HL-60/S4 treated with phorbol 12-myristate 13-acetate at 8.2 ng/mL for 4 days and 3 days (cell line): ENCODE results near the gene ANKRD10.

Experiments
- in situ Hi-C: fragments of 300-500 bp; cut with MboI; formaldehyde crosslinking; loops from 2 replicates; pipeline ENCODE4 v1.15.0; 2022; ENCODE audit warnings: low sequenced_read_pairs

Gene ANKRD10

DNA sequence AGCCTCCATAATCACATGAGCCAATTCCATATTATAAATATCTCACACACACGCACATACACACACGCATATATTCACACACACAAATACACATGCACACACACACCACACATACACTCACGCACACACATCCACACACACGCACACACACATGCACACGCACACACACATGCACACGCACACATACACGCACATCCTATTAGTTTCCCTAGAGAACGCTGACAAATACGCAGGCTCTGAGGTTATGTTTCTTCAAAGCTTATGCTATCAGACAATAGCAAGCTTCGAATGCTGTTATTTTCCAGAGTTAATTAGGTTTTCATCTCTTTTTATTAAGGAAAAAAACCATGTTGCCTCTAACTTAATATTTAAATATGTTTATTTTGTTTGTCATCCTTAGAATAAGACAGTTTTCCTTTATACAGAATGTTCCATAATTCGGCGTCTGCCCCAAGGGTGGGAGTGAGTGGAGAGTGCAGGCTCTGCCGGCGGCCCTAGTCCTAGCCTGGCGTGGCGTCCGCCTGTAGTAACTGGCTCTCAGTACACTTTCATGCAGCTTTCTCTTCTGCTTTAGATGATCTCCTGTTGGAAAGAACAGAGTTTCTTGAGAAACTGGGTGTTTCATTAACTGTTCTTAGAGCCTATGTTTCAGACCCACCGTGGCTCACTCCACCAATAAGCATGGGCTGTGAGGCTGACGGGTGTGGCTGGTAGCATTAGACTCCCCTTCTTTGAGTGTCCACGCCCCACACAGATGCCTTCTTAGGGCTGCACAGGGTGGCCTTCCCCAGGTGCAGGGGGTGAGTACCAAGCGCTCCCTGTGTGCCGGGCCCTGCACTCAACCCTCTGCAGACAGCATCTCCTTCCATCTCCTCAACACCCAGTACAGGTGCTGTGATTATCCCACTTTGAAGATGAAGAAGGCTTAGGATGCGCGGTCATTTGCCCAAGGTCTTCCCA lies 30.4 kb upstream of the ANKRD10 start:
- in situ Hi-C loops: no loop called here

DNA sequence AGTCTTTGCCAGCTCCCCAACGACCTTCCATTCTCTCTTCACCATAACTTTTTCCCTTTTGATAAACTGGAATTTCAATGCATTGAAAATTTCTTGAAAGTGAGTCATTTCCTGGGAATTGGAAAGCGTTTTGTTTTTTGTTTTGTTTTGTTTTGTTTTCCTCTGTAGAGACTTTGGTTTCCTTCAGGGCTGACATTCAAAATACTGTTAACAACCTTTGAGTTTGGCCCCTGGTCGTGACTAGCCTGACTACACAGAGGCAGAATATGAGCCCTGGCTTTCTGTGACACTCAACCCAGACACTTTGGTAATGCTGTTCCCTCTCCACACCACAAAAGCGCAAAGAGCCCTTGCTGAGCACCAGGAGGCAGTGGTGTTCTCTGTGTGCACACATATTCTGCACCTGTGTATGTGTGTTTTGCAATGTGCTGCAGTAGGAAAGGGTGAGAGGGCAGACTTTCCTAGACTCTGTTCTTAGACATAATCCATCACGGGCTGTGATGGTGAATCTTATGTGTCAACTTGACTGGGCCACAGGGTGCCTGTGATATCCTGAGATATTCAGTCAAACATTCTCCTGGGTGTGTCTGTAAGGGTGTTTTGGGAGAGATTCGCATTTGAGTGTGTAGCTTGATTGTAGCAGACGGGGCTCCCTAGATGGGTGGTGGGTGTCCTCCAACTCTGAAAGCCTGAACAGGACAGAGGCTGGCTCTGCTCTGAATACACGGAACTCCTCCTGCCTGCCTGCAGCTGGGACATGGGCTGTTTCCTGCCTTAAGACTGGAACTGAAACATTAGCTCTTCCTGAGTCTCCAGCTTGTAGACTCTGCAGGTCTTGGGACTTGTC lies 29.5 kb upstream of the ANKRD10 start:
- in situ Hi-C loops: no loop called here

DNA sequence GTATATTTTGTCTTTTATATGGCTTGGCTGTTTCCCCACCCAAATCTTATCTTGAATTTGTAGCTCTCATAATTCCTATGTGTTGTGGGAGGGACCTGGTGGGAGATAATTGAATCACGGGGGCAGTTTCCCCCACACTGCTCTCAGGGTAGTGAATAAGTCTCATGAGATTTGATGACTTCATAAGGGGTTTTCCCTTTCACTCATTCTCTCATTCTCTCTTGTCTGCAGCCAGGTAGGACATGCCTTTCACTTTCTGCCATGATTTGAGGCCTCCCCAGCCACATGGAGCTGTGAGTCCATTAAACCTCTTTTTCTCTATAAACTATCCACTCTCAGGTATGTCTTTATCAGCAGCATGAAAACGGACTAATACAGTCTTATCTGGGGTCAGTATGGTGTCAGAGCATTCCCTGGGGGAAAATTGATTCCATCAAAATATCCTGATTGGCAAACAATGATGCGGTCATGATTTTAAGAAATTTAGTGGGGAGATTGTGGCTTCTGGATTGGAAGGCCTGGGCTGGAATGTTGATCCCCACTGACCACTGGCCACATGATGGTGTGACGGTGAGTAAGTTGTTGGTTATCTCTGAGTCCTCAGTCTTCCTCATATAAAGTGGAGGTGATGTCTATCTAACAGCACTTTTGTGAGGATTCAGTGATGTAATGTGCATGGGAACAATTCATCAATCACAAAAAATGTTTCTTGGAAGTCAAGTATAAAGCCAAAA lies 27.5 kb upstream of the ANKRD10 start:
- in situ Hi-C loops: no loop called here

DNA sequence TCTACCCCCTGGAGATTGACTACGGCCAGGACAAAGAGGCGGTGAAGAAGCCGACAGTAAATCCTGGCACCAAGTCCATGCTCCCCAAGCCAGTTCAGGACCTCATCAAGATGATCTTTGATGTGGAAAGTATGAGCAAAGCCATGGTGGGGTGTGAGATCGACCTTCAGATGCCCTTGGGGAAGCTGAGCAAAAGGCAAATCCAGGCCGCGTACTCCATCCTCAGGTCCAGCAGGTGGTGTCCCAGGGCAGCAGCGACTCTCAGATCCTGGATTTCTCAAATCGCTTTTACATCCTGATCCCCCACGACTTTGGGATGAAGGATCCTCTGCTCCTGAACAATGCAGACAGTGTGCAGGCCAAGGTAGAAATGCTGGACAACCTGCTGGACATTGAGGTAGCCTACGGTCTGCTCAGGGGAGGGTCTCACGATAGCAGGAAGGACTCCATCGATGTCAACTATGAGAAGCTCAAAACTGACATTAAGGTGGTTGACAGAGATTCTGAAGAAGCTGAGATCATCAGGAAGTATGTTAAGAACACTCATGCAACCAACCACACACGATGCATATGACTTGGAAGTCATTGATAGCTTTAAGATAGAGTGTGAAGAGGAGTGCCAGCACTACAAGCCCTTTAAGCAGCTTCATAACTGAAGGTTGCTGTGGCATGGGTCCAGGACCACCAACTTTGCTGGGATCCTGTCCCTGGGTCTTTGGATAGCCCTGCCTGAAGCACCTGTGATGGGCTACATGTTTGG lies 24.0 kb upstream of the ANKRD10 start:
- in situ Hi-C loops: no loop called here

DNA sequence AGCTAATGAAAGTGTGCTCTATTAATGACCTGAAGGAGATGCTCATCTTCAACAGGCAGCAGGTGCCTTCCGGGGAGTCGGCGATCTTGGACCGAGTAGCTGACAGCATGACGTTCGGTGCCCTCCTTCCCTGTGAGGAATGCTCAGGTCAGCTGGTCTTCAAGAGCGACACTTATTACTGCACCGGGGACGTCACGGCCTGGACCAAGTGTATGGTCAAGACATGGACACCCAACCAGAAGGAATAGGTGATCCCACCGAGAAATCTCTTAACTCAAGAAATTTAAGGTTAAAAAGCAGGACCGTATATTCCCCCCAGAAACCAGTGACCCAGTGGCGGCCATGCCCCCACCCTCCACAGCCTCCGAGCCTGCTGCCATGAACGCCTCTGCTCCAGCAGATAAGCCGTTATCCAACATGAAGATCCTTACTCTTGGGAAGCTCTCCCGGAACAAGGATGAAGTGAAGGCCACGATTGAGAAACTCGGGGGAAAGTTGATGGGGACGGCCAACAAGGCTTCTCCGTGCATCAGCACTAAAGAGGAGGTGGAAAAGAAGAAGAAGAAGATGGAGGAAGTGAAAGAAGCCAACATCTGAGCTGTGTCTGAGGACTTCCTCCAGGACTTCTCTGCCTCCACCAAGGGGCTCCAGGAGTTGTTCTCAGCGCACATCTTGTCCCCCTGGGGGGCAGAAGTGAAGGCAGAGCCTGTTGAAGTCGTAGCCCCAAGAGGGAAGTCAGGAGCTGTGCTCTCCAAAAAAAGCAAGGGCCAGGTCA lies 22.8 kb upstream of the ANKRD10 start:
- in situ Hi-C loops: no loop called here

DNA sequence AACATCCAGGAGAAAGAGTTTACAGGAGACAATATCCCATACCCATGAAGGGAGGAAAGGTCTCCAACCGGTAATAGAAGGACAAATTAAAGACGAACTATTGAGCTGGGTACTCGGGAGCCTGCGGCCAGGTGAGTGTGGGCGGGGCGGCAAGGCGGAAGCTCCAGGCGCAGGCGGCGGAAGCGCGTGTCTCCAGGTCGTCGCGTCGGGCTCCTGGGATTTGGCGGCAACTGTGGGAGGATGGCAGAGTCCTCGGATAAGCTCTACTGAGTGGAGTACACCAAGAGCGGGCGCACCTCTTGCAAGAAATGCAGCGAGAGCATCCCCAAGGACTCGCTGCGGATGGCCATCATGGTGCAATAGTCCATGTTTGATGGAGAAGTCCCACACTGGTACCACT lies 21.6 kb upstream of the ANKRD10 start:
- in situ Hi-C loops: no loop called here

DNA sequence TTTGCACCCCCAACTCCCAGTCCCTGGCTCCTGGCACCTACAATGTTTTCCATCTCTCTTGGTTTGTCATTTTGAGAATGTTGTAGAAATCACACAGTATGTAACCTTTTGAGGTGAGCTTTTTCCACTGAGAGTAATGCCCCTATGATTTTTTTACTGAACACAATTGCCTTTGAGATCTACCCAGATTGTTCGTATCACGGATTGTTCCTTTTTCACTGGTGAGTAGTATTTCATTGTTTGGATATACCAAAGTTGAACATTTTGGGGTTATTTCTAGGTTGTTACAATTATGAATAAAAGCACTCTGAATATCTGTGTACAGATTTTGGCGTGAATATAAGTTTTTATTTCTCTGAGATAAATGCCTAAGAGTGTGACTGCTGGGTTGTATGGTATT lies 17.7 kb upstream of the ANKRD10 start:
- in situ Hi-C loops: no loop called here

DNA sequence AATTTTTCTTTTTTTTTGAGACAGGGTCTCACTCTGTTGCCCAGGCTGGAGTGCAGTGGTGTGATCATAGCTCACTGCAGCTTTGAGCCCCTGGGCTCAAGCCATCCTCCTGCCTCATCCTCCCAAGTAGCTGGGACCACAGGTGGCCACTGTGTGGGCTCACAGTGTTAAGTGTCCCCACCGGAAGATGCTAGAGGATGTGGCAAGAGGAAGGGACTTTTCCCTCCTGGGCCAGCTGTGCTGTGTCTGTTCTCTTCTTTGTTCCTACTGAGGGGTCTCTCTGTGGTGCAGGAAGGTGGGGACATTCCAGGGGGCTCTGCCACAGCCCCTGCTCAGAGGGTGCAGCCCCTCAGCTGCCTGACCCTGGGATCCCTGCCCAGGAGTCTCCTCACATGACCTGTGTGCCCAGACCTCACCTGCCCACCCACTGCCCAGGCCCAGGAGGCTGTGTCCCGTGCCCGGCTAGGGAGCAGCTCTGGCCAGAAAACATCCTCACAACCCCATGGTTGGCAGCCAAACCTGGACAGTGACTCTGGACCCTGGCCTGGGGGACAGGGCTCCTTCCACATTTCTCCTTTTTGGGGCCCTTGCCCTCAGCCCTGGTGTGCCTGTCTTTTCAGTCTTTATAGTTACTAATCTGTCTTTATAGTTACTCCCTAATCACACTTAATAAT lies 14.4 kb upstream of the ANKRD10 start:
- in situ Hi-C loops: no loop called here

DNA sequence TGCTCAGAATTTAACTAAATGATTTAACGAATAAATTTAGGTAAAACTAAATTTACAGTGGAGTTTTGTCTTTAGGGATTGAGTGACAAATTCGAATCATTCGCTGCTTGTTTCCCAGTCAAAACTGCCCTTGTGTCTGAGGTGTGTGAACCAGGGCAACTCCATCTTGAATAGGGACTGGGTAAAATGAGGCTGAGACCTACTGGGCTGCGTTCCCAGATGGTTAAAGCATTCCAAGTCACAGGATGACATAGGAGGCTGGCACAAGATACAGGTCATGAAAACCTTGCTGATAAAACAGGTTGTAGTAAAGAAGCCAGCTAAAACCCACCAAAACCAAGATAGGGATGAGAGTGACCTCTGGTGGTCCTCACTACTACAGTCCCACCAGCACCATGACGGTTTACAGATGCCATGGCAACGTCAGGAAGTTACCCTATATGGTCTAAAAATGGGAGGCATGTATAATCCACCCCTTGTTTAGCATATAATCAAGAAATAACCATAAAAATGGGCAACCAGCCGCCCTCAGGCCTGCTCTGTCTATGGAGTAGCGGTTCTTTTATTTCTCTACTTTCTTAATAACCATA lies 10.2 kb upstream of the ANKRD10 start:
- in situ Hi-C loops: no loop called here

DNA sequence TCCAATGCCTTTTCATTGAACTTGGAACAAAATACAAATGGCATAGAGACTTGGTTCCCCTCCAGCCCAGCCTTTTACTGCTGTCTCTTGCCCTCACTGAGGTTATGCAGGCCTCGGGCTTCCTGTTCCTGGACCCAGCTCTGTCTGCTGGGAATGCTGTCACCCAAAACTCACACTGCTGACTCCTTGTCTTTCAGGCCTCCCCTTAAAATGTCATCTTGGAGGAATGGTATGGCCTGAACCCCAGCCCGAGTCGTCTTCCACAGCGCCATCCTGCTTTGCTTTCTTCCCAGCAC lies 9.7 kb upstream of the ANKRD10 start:
- in situ Hi-C loops: no loop called here

DNA sequence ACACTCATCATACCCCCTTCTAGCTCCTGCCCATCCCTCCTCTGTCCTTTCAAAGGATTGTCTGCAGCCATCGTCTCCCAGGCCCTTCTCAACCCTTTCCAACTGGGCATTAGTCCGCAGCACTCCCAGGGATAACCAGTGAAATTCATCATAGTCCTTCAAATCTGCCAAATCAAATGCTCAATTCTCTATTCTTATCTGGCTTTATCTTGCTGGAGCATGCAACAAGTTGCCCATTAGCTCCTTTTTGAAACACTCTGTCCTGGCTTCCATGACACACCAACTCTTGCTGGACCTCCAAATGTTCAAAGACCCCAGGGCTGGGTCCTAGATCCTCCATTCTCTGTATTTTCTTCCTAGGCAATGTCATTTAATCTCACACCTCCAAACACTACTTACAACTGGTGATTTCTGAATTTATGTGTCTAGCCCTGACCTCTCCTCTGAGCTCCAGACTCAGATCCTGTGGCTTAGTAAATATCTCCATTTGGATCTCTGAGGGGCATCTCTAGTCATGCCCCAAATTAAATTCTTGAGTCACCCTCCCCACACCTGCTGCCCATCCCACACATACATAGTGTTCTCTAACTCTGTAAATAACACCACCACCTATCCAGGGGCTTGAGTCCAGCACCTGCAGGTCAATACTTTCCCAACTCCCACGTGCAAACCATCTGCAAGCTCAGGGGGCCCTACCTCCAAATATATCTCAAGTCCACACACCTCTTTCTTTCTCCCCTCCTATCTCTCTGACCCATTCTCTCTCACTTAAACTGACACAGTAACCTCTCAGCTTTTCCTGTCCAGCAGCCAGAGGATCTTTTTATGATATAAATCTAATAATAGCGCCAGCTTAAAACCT lies 9.1 kb upstream of the ANKRD10 start:
- in situ Hi-C loops: no loop called here

DNA sequence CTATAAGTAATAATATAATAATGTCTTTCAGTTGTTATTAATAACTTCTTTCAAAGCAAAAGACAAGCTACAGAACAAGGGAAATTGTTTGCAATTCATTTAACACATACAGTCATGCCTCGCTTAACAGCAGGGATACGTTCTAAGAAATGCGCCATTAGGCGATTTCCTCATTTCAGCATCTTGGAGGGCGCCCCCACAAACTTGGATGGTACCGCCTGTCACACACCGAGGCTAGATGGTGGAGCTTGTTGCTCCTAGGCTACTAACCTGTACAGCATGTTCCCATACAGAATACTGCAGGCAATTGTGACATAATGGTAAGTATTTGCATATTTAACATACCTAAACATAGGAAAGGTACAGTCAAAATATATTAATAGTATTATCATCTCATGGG lies 8.2 kb upstream of the ANKRD10 start:
- in situ Hi-C loops: no loop called here

DNA sequence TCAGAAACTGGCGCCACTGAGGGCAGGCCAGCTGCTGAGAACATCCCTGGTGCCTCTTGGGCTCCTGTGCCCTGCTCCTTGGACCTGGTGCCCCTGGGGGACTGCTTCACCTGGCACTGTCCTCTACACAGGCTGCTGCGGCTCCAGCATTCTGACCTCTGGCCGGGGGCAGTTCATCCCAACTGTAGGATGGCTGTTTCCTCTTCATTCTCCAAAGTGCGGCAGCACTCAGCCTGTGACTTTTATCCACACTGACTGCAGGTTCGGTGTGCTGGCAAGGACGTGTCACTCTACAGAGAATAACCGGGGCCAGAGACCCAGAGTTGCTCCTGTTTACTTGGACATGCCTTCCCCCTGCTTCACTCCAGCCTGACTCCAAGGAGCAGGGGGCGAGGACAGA lies 7.6 kb upstream of the ANKRD10 start:
- in situ Hi-C loops: no loop called here

DNA sequence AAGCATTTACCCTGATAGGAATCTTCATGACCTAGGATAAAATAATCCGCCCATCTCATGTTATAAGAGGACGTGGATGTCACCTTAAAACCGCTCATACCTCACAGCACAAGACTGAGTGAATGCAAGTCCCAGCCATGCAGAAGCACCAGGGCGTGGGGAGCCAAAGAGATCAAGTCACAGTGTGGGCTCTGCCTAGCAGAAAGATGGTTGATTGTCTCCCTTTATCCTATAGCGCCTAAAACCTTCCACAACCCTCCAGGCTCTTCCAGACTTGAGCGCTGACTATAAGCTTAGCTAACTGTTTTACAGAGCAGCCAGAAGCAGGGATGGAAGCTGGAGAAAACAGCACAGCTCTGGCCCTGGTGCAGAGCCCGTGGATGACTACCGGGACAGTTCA lies 6.8 kb upstream of the ANKRD10 start:
- in situ Hi-C loops: no loop called here

DNA sequence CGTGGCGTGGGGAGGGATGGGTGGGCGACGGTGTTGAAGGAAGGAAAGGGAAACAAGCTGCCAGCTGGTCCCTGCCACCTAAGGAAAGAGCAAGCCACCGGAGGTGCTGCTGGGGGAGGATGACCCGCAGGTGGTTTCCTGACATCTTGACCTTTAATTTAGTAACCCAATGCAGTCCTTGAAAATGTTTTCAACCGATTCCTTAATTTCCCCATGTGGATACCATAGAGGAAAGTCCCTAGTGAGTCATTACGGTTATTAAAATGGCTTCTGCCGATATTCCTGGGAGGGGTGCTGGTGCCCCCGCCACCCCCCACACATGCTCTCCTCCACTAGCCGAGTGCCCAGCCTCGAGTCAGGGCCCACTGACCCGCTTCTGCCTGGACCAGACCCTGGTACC lies 6.3 kb upstream of the ANKRD10 start:
- in situ Hi-C loops: no loop called here

DNA sequence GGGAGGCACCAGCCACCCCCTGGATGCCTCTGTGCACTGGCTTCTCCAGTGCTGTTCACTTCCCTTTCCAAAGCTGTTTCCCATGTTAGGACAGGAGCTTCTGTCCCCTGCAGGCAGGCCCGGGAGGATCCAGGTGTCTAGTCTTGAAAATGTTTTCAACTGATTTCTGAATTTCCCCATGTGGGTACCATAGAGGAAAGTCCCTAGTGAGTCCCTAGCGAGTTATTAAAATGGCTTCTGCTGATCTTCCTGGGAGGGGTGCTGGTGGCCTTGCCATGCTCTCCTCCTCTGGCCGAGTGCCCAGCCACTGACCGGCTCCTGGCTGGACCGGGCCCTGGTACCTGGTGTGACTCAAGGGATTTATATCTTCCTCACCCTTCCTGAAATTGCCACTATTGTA lies 5.2 kb upstream of the ANKRD10 start:
- in situ Hi-C loops: no loop called here

DNA sequence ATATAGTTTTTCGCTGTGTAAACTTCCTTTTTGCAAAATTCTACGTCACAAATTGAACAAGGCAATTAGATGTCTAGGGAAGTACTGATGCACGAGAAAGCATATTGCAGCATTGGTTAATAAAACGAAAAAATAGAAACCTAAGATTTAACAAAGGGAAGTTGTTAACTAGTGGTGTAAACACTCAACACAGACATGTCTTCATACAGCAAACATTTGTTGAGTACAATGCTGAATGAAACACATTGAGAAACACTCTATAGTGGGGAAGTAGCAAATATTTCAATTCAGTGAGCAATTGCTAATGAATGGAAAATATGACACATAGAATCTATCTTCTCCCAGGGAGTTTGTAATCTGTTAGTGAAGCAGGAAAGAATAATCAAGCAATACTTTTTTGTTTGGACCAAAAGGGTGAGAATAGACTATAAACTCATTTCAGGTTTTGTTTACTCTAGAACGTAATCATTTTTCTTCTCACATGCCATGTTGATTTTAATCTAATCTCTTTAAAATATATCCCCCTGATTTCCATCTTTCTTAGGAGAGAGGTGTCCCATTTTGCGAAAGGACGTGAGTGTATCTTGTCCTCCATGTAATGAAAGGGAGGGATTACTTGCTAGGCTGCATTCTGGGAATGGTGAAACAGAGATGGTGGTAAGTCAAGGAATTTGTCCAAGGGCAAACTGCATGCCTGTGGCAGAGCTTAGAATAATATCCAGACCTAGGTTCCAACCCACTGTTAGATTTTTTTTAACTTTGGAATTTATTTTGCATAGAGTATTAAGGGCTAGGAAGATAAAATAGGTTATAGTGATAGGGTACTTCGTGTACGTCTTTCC lies 1.7 kb upstream of the ANKRD10 start:
- in situ Hi-C loops: no loop called here
